HL-60 (cell line): Measurements from ENCODE around the gene PPFIBP2.

Experiments
- DNase-seq, 2 experiments: peaks; one replicate each; pipeline ENCODE4 v3.0.0-alpha.2; 2010 to 2020; ENCODE audit warnings: low read depth in 1 of 2, low spot score in 1 of 2
- H3K27ac ChIP-seq: fragments of 250-450 bp; sonication (Bioruptor Pico); replicated peaks from 2 replicates; pipeline ENCODE4 v1.5.1; 2020; ENCODE audit warnings: mild to moderate bottlenecking, moderate library complexity
- H3K27me3 ChIP-seq: fragments of 250-450 bp; sonication (Bioruptor Pico); 2 replicates; pipeline ENCODE4 v1.5.1; 2021; ENCODE audit warnings: mild to moderate bottlenecking, moderate library complexity; ENCODE audit not compliant: insufficient read depth, poor library complexity, severe bottlenecking
- H3K4me3 ChIP-seq: replicated peaks from 2 replicates; pipeline ENCODE4 v1.5.1; 2011; ENCODE audit warnings: mild to moderate bottlenecking, control low read depth, low read length; ENCODE audit not compliant: insufficient read depth
- GABPA ChIP-seq: IDR thresholded peaks from 2 replicates; pipeline ENCODE4 v1.6.1; 2012; ENCODE audit warnings: low read depth
- POLR2AphosphoS5 ChIP-seq: IDR thresholded peaks from 2 replicates; pipeline ENCODE4 v1.6.1; 2012; ENCODE audit warnings: low read depth
- SPI1 ChIP-seq: IDR thresholded peaks from 2 replicates; pipeline ENCODE4 v1.6.1; 2012; ENCODE audit warnings: low read depth, mild to moderate bottlenecking, borderline replicate concordance
- TF ChIP-seq, protein P1 (sequence below): IDR thresholded peaks from 2 replicates; pipeline ENCODE4 v1.6.1; 2012; ENCODE audit warnings: low read depth; ENCODE audit not compliant: insufficient replicate concordance
- TF ChIP-seq, protein P2 (sequence below): IDR thresholded peaks from one replicate; pipeline ENCODE4 v1.5.1; 2011; ENCODE audit warnings: low read length, control low read depth, inconsistent platforms; ENCODE audit not compliant: insufficient read depth

Gene PPFIBP2

DNA sequence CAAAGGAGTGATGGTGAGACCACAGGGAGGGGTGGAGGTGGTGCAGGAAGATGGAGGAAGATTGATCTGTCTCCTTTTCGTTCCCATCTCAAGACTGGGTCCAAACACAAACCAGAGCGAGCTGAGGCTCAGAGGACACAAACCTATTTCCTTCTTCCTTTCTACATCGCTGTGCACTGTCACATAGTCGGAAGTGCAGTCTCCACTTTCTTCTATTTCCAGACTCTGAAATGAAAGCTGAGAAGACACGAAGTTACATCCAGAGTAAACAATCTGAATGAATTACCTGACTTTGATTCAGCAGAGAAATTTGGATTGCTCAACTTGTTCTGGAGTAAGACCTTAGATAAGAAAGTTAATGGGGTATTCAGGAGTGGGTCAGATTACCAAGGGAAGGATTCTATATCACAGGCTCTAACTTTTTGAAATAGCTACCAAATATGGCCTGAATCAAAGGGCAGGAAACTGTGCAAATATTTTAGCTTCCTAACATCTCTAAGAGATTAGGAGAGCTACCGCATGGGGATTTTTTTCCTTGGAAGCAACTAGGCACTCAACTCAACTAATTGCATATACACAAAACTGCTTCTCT, 178.1 kb downstream of the PPFIBP2 start:
- peaks cover 25% of the 10 kb centered on the region for H3K27me3 ChIP-seq
- no peak overlapping the region for H3K4me3 ChIP-seq
- H3K27ac ChIP-seq: no peak overlapping the region
- no peak for DNase-seq
- TF ChIP-seq, protein P1, sequence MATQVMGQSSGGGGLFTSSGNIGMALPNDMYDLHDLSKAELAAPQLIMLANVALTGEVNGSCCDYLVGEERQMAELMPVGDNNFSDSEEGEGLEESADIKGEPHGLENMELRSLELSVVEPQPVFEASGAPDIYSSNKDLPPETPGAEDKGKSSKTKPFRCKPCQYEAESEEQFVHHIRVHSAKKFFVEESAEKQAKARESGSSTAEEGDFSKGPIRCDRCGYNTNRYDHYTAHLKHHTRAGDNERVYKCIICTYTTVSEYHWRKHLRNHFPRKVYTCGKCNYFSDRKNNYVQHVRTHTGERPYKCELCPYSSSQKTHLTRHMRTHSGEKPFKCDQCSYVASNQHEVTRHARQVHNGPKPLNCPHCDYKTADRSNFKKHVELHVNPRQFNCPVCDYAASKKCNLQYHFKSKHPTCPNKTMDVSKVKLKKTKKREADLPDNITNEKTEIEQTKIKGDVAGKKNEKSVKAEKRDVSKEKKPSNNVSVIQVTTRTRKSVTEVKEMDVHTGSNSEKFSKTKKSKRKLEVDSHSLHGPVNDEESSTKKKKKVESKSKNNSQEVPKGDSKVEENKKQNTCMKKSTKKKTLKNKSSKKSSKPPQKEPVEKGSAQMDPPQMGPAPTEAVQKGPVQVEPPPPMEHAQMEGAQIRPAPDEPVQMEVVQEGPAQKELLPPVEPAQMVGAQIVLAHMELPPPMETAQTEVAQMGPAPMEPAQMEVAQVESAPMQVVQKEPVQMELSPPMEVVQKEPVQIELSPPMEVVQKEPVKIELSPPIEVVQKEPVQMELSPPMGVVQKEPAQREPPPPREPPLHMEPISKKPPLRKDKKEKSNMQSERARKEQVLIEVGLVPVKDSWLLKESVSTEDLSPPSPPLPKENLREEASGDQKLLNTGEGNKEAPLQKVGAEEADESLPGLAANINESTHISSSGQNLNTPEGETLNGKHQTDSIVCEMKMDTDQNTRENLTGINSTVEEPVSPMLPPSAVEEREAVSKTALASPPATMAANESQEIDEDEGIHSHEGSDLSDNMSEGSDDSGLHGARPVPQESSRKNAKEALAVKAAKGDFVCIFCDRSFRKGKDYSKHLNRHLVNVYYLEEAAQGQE: no peak
- TF ChIP-seq SPI1 (no peak), GABPA (no peak), POLR2AphosphoS5 (no peak)
- TF ChIP-seq, protein P2, sequence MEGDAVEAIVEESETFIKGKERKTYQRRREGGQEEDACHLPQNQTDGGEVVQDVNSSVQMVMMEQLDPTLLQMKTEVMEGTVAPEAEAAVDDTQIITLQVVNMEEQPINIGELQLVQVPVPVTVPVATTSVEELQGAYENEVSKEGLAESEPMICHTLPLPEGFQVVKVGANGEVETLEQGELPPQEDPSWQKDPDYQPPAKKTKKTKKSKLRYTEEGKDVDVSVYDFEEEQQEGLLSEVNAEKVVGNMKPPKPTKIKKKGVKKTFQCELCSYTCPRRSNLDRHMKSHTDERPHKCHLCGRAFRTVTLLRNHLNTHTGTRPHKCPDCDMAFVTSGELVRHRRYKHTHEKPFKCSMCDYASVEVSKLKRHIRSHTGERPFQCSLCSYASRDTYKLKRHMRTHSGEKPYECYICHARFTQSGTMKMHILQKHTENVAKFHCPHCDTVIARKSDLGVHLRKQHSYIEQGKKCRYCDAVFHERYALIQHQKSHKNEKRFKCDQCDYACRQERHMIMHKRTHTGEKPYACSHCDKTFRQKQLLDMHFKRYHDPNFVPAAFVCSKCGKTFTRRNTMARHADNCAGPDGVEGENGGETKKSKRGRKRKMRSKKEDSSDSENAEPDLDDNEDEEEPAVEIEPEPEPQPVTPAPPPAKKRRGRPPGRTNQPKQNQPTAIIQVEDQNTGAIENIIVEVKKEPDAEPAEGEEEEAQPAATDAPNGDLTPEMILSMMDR: no peak

DNA sequence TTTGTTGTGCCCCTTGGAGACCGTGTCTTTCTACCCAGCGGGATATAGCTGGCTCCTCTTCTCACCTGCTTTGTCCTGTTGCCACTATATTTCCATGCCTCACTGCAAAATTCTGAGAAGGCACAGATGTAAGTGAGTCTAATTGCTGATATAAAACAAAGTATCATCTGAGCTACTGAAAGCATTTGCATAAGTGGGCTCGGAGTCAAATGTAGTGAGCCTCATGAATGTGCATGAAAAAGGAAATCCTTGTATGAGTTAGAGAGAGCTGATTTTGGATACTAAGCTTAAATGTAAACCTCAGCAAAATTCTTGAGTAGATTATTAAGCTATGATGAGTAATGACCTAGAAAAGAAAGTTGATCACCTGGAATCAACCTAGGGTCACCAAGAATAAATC, 178.6 kb downstream of the PPFIBP2 start:
- H3K27ac ChIP-seq: no peak overlapping the region
- TF ChIP-seq, protein P1: no peak
- TF ChIP-seq, protein P2: no peak
- no peak for TF ChIP-seq POLR2AphosphoS5
- TF ChIP-seq GABPA: no peak
- no peak for TF ChIP-seq SPI1

DNA sequence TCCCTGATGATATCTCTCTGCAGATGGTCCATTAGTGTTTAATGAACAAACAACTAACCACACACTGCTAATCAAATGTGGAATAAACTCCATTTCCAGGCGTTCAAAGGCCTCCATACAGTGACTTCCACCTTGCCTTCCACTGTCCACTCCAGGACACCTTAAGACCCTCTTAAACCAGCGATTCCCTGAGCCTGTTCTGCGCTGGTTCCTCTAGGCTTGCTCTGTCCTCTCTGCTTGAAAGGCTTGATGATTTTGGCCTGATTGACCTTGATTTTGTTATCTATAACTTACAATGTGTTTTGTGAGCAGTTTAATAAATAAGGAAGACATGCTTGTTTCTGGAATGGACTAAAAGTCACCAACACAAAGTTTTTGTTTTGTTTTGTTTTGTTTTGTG, 180.4 kb downstream of the PPFIBP2 start:
- Histone ChIP-seq H3K27ac (no peak overlapping the region), H3K4me3 (no peak overlapping the region), H3K27me3 (peaks cover 20% of the 10 kb centered on the region)
- no peak for DNase-seq
- TF ChIP-seq, protein P2: no peak
- no peak for TF ChIP-seq GABPA

More for the DNA sequence above, 178.6 kb downstream of the PPFIBP2 start:
- Histone ChIP-seq H3K27me3 (peaks cover 25% of the 10 kb centered on the region), H3K4me3 (no peak overlapping the region)
- DNase-seq: no peak

DNA sequence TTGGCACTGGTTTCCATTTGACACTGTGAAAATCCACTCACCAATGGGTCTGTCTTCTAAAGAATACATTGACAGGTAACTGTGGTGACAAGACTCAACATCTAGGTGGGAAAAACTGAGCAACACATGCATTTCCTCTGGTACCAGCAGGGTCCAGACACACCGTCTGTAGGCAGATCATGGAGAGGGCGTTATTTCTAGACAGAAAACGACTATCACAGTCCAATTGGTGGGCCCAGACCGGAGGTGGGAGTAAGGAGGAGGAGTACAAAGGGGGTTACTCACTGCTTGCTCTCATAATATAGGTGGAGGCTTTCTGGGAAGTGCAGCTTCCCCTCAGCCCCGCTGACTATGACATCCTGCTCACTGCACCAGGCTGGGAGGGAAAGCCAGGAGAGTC, 182.6 kb downstream of the PPFIBP2 start:
- no peak overlapping the region for H3K4me3 ChIP-seq
- no peak for TF ChIP-seq GABPA
- TF ChIP-seq, protein P2: no peak
- no peak for TF ChIP-seq POLR2AphosphoS5
- TF ChIP-seq, protein P1: no peak
- no peak for TF ChIP-seq SPI1
- DNase-seq: no peak
- H3K27me3 ChIP-seq: peaks cover 14% of the 10 kb centered on the region
- no peak overlapping the region for H3K27ac ChIP-seq
